Activated naive CD4-positive, alpha-beta T cell treated with anti-CD3 and anti-CD28 coated beads for 36 hours (primary cell): ENCODE data around the gene CEP85L. TPM values are rescaled to one million over a fixed set of nuclear protein-coding genes. Genes with fewer than 3 reads are reported as not detected.
A peak's percentile ranks its signal among the peaks of the same experiment; 100 is the strongest.

ENCODE experiments used
- CTCF ChIA-PET: fragments of 350-600 bp; sonication (Branson Sonifier 250); formaldehyde crosslinking; loops from one replicate; lab custom pipeline; 2021; ENCODE audit warnings: antibody characterized with exemption; lab: Charles Lee
- DNase-seq: peaks from one replicate; pipeline ENCODE4 v3.0.0-alpha.2; 2020
- H3K27ac Mint-ChIP-seq: one replicate; pipeline ENCODE4 v1.8.0; 2021; ENCODE audit warnings: mild to moderate bottlenecking, mixed read lengths
- H3K27me3 Mint-ChIP-seq: one replicate; pipeline ENCODE4 v1.8.0; 2021; ENCODE audit warnings: low read depth, mixed read lengths
- H3K36me3 Mint-ChIP-seq: one replicate; pipeline ENCODE4 v1.8.0; 2021; ENCODE audit warnings: low read depth, mixed read lengths
- H3K4me1 Mint-ChIP-seq: one replicate; pipeline ENCODE4 v1.8.0; 2021; ENCODE audit warnings: low read depth, mixed read lengths
- H3K4me3 Mint-ChIP-seq: one replicate; pipeline ENCODE4 v1.8.0; 2021; ENCODE audit warnings: mild to moderate bottlenecking, moderate library complexity, mixed read lengths
- H3K9me3 Mint-ChIP-seq: one replicate; pipeline ENCODE4 v1.8.0; 2021; ENCODE audit warnings: mixed read lengths
- intact Hi-C: fragments of 100-400 bp; cut with micrococcal nuclease; formaldehyde crosslinking; loops from one replicate; pipeline ENCODE4 v1.15.1; 2023
- total RNA-seq, 2 experiments: library from RNA; stranded (reverse); gene quantifications; one replicate each; pipeline ENCODE4 v1.2.3, GENCODE V29; 2021

The CEP85L gene
- total RNA-seq, 2 experiments from 2014 or later: 31.4 to 31.9 TPM

DNA sequence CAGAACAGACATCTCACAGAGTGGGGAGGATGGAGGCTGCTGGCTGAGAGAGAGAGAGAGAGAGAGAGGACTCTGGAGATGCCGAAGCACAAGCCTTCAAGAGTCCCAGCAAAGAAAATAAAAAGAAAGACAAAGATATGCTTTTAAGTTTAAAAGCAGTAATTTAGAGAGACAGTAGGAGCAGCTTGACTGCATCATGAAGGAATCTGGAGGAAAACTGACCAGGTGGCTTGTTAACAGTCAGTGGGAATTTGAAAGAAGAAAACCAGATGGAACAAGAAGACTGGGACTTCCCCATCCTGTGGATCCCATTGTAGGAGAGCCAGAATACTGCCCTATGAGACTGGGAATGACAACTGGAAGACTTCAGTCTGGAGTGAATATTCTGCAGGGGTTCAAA lies 149.6 kb downstream of the CEP85L start:
- H3K36me3 Mint-ChIP-seq: peaks cover 38% of the 10 kb centered on the region
- peaks cover 5% of the 10 kb centered on the region for H3K9me3 Mint-ChIP-seq
- H3K27ac Mint-ChIP-seq: no peak overlapping the region
- peaks cover 9% of the 10 kb centered on the region for H3K4me1 Mint-ChIP-seq
- no peak for DNase-seq
- no peaks in the 10 kb centered on the region for H3K27me3 Mint-ChIP-seq
- intact Hi-C loops: no loop called here
- CTCF ChIA-PET: no interaction called here
- H3K4me3 Mint-ChIP-seq: no peak overlapping the region

DNA sequence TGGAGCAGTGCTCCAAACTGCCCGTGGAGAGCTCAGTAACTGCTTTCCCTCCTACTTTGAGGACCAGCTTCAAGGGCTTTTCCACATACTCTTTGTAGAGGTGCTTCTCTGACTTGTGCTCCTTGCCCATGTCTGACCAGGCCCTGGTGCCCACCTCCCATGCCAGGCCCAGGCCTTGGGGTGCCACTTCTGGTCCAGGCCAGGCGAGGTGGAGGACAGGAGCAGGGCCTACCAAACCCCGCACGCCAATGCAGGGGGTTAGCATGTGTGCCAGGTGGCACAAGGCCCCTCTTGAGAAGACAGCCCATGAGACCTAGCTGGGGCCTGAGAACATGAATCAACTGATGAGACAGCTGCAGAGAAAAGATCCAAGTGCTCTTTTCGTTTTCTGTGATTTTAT lies 150.3 kb downstream of the CEP85L start:
- Mint-ChIP-seq H3K27me3 (no peaks in the 10 kb centered on the region), H3K27ac (no peak overlapping the region), H3K4me3 (no peak overlapping the region), H3K4me1 (peaks cover 6% of the 10 kb centered on the region), H3K36me3 (peaks cover 37% of the 10 kb centered on the region), H3K9me3 (peaks cover 5% of the 10 kb centered on the region)
- CTCF ChIA-PET: interaction anchor here (1.5 kb wide), 1 partner anchor 64 kb away, joined by 4 read pairs; no protein-coding TSS in a partner anchor
- DNase-seq: no peak
- intact Hi-C loops: no loop called here

DNA sequence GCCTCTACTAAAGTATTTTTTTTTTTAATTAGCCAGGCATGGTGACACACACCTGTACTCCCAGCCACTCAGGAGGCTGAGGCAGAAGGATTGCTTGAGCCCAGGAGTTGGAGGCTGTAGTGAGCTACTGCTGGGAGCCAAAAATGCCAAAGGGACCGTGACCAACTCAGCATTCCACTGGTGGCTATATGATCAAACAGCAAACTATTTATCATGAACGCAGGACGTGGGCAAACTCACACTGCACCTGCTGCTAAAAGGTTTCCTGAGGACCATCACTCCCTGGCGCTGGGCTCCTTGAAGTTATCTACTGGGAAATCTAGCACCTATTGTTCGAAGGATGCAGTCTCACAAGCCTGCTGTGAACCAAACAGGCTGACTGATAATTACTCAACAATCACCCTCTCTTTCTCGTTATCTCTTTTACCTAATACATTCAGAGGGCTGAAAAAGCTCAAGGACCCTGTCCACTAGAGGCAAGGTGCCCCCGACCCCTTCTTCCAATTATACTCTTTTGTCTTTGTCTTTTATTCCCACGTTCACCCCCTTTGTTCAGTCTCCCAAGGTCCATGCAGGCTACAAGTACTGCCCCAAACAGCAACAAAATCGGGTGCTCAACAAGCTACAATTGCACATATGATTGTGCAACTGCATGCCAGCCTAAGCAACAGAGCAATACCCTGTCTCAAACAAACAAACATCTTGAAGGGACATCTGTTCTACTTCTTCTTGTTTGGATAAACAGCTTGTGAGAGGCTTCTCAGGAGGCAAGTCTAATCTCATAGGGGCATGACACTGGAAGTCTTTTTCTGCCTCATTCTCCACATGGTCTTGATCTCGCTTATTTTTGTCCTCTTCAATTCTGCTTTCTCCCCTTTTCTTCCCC lies 151.0 kb downstream of the CEP85L start:
- CTCF ChIA-PET: interaction anchor here (0.6 to 1.5 kb wide), 2 partner anchors 65 to 284 kb away, joined by 4 read pairs; no protein-coding TSS in a partner anchor

DNA sequence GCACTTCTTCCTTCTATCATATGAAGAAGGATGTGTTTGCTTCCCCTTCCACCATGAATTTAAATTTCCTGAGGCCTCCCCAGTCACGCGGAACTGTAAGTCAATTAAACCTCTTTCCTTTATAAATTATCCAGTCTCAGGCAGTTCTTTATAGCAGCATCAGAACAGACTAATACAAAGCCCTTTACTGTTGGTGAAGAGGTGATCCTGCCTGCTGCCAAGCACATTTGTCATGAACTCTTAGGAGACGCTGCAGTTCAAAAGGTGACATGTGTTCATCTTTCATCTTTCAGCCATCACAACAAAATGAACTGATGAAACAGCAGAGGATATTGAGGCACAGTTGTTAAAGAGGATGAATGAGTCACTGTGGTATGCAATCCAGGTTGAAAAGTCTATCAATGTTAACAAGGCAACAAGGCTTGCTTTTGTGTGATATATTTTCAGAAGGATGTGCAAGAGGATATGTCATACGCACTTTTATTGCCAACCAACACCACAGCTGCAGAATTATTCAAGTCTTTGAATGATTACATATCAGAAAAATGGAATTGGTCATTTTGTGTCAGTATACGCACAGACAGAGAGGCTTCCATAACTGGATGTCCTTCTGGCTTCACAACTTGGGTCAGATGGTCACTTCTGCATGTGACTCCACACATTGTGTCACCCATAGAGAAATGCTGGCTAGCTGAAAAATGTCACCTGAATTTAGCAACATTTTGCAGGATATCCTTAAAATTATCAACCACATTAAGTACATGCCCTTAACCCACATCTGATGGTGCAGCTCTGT lies 155.7 kb downstream of the CEP85L start:
- H3K9me3 Mint-ChIP-seq: peaks cover 2% of the 10 kb centered on the region
- H3K27me3 Mint-ChIP-seq: no peaks in the 10 kb centered on the region
- H3K27ac Mint-ChIP-seq: peak overlapping the region; percentile 70
- H3K4me1 Mint-ChIP-seq: peaks cover 16% of the 10 kb centered on the region
- no peak overlapping the region for H3K4me3 Mint-ChIP-seq
- CTCF ChIA-PET: no interaction called here
- H3K36me3 Mint-ChIP-seq: peaks cover 41% of the 10 kb centered on the region
- intact Hi-C loops: loop anchor here (1.0 kb wide), 1 partner anchor 10 kb away; no protein-coding TSS in a partner anchor
- peak; percentile 23 for DNase-seq

More for the DNA sequence above, 151.0 kb downstream of the CEP85L start:
- Mint-ChIP-seq H3K4me3 (no peak overlapping the region), H3K4me1 (peaks cover 12% of the 10 kb centered on the region), H3K27ac (no peak overlapping the region), H3K9me3 (peaks cover 5% of the 10 kb centered on the region), H3K36me3 (peaks cover 41% of the 10 kb centered on the region), H3K27me3 (no peaks in the 10 kb centered on the region)
- DNase-seq: no peak
- intact Hi-C loops: no loop called here

DNA sequence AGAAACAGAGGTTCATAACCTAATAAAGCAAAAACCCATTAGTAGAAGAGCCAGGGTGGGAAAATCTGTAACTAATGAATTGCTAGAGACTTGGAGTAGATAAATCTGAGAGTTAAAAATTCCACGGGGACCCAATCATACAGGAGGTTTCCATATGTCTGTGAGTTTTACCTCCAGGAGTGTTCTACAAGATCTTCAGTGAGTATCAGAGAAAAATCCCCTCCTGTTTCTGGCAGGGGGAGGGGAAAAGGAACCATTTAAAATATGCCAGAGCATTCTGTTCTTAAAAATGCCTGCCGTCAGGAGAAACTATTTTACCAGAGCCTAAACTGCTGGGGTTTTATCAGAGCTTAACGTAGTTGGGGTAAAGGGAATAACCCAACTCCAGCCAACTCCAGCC lies 157.3 kb downstream of the CEP85L start:
- Mint-ChIP-seq H3K4me1 (peaks cover 23% of the 10 kb centered on the region), H3K36me3 (peaks cover 50% of the 10 kb centered on the region), H3K27me3 (no peaks in the 10 kb centered on the region), H3K4me3 (no peak overlapping the region), H3K9me3 (peaks cover 12% of the 10 kb centered on the region), H3K27ac (no peak overlapping the region)
- CTCF ChIA-PET: interaction anchor here (0.6 kb wide), 1 partner anchor 402 kb away, joined by 3 read pairs; no protein-coding TSS in a partner anchor
- intact Hi-C loops: no loop called here
- no peak for DNase-seq

DNA sequence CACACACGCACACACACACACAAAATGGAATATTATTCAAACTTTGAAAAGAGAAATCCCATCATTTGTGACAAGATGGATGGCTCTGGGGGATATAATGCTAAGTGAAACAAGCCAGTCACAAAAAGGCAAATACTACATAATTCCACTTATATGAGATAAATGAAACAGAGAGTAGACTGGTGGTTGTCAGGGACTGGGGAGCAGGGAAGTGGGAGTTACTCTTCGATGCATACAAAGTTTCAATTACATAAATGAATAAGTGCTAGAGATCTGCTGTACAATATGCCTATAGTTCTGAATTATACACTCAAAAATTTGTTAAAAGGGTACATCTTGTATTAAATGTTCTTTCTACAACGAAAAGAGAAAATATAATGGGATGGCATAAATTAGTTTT lies 161.4 kb downstream of the CEP85L start:
- Mint-ChIP-seq H3K4me1 (peaks cover 29% of the 10 kb centered on the region), H3K36me3 (peaks cover 73% of the 10 kb centered on the region), H3K9me3 (peaks cover 20% of the 10 kb centered on the region), H3K27me3 (no peaks in the 10 kb centered on the region), H3K27ac (no peak overlapping the region), H3K4me3 (no peak overlapping the region)
- CTCF ChIA-PET: interaction anchor here (1.4 kb wide), 1 partner anchor 9 kb away, joined by 4 read pairs; no protein-coding TSS in a partner anchor
- DNase-seq: no peak
- intact Hi-C loops: loop anchor here (5.0 to 10.0 kb wide), 5 partner anchors 127 to 352 kb away; no protein-coding TSS in a partner anchor

DNA sequence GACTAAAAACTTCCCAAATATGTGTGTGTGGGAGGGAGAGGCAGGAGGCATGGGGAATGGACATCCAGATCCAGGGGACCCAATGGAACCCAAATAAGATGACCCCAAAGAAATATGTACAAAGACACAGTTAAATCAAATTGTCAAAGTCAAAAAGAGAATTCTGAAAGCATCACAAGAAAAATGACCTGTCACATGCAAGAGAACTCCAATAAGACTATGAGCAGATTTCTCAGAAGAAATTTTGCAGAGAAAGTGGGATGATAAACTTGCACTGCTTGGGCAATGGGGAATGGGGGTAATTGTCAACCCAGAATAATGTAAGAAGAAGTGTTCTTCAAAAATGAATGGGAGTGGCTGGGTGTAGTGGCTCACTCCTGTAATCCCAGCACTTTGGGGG lies 162.8 kb downstream of the CEP85L start:
- Mint-ChIP-seq H3K4me3 (no peak overlapping the region), H3K27me3 (no peaks in the 10 kb centered on the region), H3K27ac (no peak overlapping the region), H3K36me3 (peaks cover 66% of the 10 kb centered on the region), H3K4me1 (peaks cover 27% of the 10 kb centered on the region), H3K9me3 (peaks cover 20% of the 10 kb centered on the region)
- no peak for DNase-seq
- CTCF ChIA-PET: interaction anchor here (1.4 kb wide), 1 partner anchor 8 kb away, joined by 4 read pairs; no protein-coding TSS in a partner anchor
- intact Hi-C loops: loop anchor here (5.0 to 10.0 kb wide), 5 partner anchors 129 to 354 kb away; no protein-coding TSS in a partner anchor

DNA sequence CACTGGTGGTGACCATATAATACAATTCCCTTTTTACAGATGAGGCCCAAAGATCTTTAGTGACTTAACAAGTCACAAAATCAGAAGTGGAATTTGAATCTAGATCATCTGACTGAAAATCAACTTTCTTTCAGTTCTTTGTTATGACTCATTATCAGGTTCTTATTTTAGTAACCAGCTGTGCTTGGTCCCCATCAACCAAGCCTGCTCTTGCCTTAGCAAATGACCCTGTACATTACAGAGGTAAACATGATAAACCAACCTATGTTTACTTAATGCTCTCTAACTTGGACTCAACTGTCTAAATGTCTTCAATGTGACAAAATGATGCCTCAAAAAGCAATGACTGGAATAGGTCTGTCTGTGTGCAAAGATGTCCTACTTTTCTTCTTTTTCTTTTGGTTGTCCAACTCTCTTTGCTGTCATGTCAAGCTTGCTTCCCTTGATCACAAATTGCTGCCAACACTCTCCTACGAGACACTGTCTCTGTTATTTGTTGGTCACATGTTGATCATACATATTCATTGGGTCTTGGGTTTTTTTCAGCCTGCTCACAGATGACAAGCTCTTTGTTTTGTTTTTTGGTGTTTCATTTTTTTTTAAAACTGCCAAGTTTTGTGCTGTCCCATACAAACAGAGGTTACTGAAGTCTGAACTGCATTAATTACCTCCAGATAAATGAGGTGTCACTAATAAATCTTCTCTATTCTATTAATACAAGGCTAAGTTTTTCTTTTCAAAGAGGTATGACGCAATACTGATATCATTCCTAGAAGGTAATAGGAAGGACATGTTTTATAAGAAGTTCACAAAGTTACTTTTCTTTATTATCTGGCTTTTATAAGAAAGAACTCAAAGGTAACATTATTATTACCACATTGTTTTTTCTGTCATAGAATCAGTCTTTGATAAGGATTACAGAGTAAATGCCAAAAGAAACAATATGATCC lies 165.5 kb downstream of the CEP85L start:
- Mint-ChIP-seq H3K27me3 (no peaks in the 10 kb centered on the region), H3K9me3 (peaks cover 20% of the 10 kb centered on the region), H3K36me3 (peaks cover 57% of the 10 kb centered on the region), H3K27ac (no peak overlapping the region), H3K4me1 (peaks cover 27% of the 10 kb centered on the region), H3K4me3 (no peak overlapping the region)
- intact Hi-C loops: loop anchor here (1.0 to 10.0 kb wide), 7 partner anchors 9 to 356 kb away; no protein-coding TSS in a partner anchor
- CTCF ChIA-PET: interaction anchor here (0.6 kb wide), 1 partner anchor 54 kb away, joined by 4 read pairs; no protein-coding TSS in a partner anchor
- DNase-seq: peak; percentile 13

DNA sequence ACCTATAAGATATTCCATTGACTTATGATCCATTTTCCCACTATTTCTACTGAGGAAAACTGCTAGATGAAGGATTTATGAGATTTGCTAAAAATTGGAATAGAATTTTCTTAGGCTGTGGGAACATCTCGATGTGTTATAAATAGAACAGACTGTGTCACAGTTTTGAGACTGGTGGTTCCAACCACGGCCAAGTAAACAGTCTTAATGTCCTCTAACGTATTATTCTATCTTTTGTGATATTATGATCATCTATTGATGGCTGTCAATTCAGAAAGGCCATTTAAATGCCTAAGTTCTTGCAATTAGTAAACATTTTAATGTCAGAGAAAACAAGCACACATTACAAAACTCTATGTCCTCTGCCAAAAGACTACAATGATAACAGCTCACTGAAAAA lies 174.8 kb downstream of the CEP85L start:
- intact Hi-C loops: no loop called here
- Mint-ChIP-seq H3K36me3 (peaks cover 13% of the 10 kb centered on the region), H3K9me3 (no peaks in the 10 kb centered on the region), H3K4me3 (no peak overlapping the region), H3K27me3 (no peaks in the 10 kb centered on the region), H3K4me1 (no peaks in the 10 kb centered on the region), H3K27ac (no peak overlapping the region)
- DNase-seq: no peak
- CTCF ChIA-PET: no interaction called here

DNA sequence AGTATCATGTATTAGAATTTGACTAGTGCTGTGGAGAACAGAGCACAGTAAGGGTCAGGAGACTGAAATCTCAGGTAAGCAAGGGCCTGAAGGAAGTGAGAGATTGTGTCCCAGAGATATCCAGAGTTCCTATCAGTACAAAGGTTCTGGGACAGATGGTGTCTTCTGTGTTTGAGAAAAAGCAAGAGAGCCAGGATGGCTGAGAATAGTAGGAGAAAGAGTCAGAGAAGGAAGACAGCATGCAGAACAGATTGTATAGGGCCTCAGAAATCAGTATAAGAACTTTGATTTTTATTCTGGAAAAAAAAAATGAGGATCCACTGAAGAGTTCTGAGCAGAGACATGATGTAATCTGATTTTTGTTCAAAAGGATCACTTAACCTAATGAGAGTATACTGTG lies 178.1 kb downstream of the CEP85L start:
- Mint-ChIP-seq H3K4me1 (no peaks in the 10 kb centered on the region), H3K27ac (no peak overlapping the region), H3K36me3 (peaks cover 18% of the 10 kb centered on the region), H3K27me3 (no peaks in the 10 kb centered on the region), H3K4me3 (no peak overlapping the region), H3K9me3 (no peaks in the 10 kb centered on the region)
- intact Hi-C loops: no loop called here
- CTCF ChIA-PET: no interaction called here
- DNase-seq: no peak

DNA sequence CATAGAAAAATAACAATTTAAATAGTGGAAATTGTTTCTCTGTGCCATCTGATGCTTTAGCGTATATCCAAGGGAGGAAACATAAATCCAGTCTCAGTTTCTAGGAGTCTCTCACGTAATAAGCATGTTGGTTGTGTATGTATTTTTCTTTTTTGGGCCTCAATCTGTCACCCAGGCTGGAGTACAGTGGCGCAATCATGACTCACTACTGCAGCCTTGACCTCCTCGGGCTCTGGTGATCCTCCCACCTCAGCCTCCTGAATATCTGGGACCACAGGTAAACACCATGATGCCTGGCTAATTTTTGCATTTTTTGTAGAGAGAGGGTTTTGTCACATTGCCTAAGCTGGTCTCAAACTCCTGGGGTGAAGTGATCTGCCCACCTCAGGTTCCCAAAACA lies 181.9 kb downstream of the CEP85L start:
- CTCF ChIA-PET: no interaction called here
- no peak for DNase-seq
- H3K27ac Mint-ChIP-seq: no peak overlapping the region
- no peaks in the 10 kb centered on the region for H3K27me3 Mint-ChIP-seq
- intact Hi-C loops: no loop called here
- H3K36me3 Mint-ChIP-seq: peaks cover 39% of the 10 kb centered on the region
- H3K4me1 Mint-ChIP-seq: peaks cover 15% of the 10 kb centered on the region
- H3K4me3 Mint-ChIP-seq: no peak overlapping the region
- H3K9me3 Mint-ChIP-seq: no peaks in the 10 kb centered on the region
